GM23338 (cell line): ENCODE data around the gene DDX60.

Source experiments
- CREB1 ChIP-seq: fragments of 250-450 bp; sonication (Bioruptor Pico); IDR thresholded peaks from 2 replicates; pipeline ENCODE4 v1.5.0; 2020; ENCODE audit warnings: low read depth, mild to moderate bottlenecking, moderate library complexity
- CTCF ChIP-seq, 2 experiments: fragments of 200-600 bp in 1 of 2; sonication (generic) in 1 of 2; conservative IDR thresholded peaks; 2 replicates each; pipeline versions ENCODE4 v1.5.1 to v1.6.1; 2016 to 2017; ENCODE audit warnings: antibody characterized with exemption in 2 of 2, low read depth in 2 of 2, mild to moderate bottlenecking in 2 of 2, moderate library complexity in 1 of 2
- ETS1 ChIP-seq: IDR thresholded peaks from 2 replicates; pipeline ENCODE4 v1.6.1; 2016; ENCODE audit warnings: antibody characterized with exemption
- EZH2 ChIP-seq: fragments of 200-600 bp; sonication (generic); IDR thresholded peaks from one replicate; pipeline ENCODE4 v1.8.0; 2017; ENCODE audit warnings: antibody characterized with exemption, mild to moderate bottlenecking, low read depth; ENCODE audit not compliant: unreplicated experiment
- EZH2phosphoT487 ChIP-seq: fragments of 200-600 bp; sonication (generic); IDR thresholded peaks from one replicate; pipeline ENCODE4 v1.8.1; 2018; ENCODE audit warnings: antibody characterized with exemption; ENCODE audit not compliant: unreplicated experiment
- POLR2AphosphoS5 ChIP-seq: IDR thresholded peaks from 2 replicates; pipeline ENCODE4 v1.6.1; 2016; ENCODE audit warnings: antibody characterized with exemption, low read depth
- REST ChIP-seq: IDR thresholded peaks from one replicate; pipeline ENCODE4 v1.6.1; 2018; ENCODE audit warnings: antibody characterized with exemption; ENCODE audit not compliant: unreplicated experiment
- STAT1 ChIP-seq: IDR thresholded peaks from one replicate; pipeline ENCODE4 v1.6.1; 2016; ENCODE audit warnings: antibody characterized with exemption; ENCODE audit not compliant: unreplicated experiment
- ZNF462 ChIP-seq: fragments of 250-450 bp; sonication (Bioruptor Pico); IDR thresholded peaks from 2 replicates; pipeline ENCODE4 v1.5.0; 2020; ENCODE audit warnings: mild to moderate bottlenecking, moderate library complexity

GRCh38 chr4:168275836-168276235 is 42.7 kb downstream of the DDX60 start:
- TF ChIP-seq CTCF (conservative IDR thresholded peaks at IDR 0.05; ENCODE audit: low read depth in 2 of 2) = no peak
- no peak for TF ChIP-seq EZH2
- no peak for TF ChIP-seq POLR2AphosphoS5
- no peak for TF ChIP-seq ETS1
- TF ChIP-seq STAT1 = no peak
- TF ChIP-seq EZH2phosphoT487 = no peak
- no peak for TF ChIP-seq REST
- no peak for TF ChIP-seq ZNF462 (CRISPR knock-in tag)
- no peak for TF ChIP-seq CREB1 (CRISPR knock-in tag)
